Omental fat pad (tissue), 4 donors: ENCODE measurements around the gene HSD3B2. TPM values are rescaled to one million over a fixed set of nuclear protein-coding genes. Genes with fewer than 3 reads are reported as not detected.

Experiments
- ATAC-seq: fragments of 150-250 bp; one replicate; pipeline ENCODE4 v1.9.1; 2016; ENCODE audit warnings: mild to moderate bottlenecking, moderate library complexity; ENCODE audit not compliant: low FRiP score
- DNase-seq: peaks from one replicate; pipeline ENCODE4 v3.0.0-alpha.2; 2019; ENCODE audit warnings: low spot score
- CTCF ChIP-seq, 3 donors: fragments of 450-650 bp; IDR thresholded peaks; one replicate each; pipeline ENCODE4 v1.5.1; 2016 to 2017; ENCODE audit warnings: antibody characterized with exemption in 3 of 3, mild to moderate bottlenecking in 3 of 3, moderate library complexity in 2 of 3
- total RNA-seq, 4 donors: library from RNA; depleted of rRNA; stranded (reverse); fragments of >200 nt; gene quantifications; one replicate each; pipeline ENCODE4 v1.1.0, GENCODE V29; 2016

The HSD3B2 gene
- total RNA-seq, 4 donors from 2014 or later, result 0.63 TPM; not detected in 3

GRCh38 chr1:119435052-119435451 lies 20.1 kb downstream of the HSD3B2 start:
- no peak for TF ChIP-seq CTCF (IDR thresholded peaks at IDR 0.05)
- no peak for DNase-seq
- ATAC-seq, result no peak

- DNase-seq, result no peak
- no peak for ATAC-seq
- no peak for TF ChIP-seq CTCF (IDR thresholded peaks at IDR 0.05)
Measured at GRCh38 chr1:119438761-119439160, 23.8 kb downstream of the HSD3B2 start.

- no peak for DNase-seq
- no peak for ATAC-seq
- no peak for TF ChIP-seq CTCF (IDR thresholded peaks at IDR 0.05)
Measured at GRCh38 chr1:119440721-119441307, 25.9 kb downstream of the HSD3B2 start.

- no peak for TF ChIP-seq CTCF (IDR thresholded peaks at IDR 0.05)
- ATAC-seq (no peak), DNase-seq (no peak)
Measured at GRCh38 chr1:119442756-119443155, 27.8 kb downstream of the HSD3B2 start.

GRCh38 chr1:119446321-119446720 lies 31.4 kb downstream of the HSD3B2 start:
- no peak for TF ChIP-seq CTCF (IDR thresholded peaks at IDR 0.05)
- DNase-seq, result no peak
- ATAC-seq, result no peak

- ATAC-seq (no peak), DNase-seq (no peak)
- no peak for TF ChIP-seq CTCF (IDR thresholded peaks at IDR 0.05)
Measured at GRCh38 chr1:119447344-119448126, 32.6 kb downstream of the HSD3B2 start.

GRCh38 chr1:119448127-119448511 lies 33.2 kb downstream of the HSD3B2 start:
- DNase-seq (no peak), ATAC-seq (no peak)
- TF ChIP-seq CTCF (IDR thresholded peaks at IDR 0.05), result no peak
